Prostate gland (tissue), 2 donors: ENCODE measurements around the gene SLCO4A1. TPM values are rescaled to one million over a fixed set of nuclear protein-coding genes. Genes with fewer than 3 reads are reported as not detected.

ENCODE experiments used
- DNase-seq: peaks from one replicate; pipeline ENCODE4 v3.0.0-alpha.2; 2019; ENCODE audit warnings: low spot score
- H3K27ac ChIP-seq, 2 donors: fragments of 200-600 bp; sonication (generic); 2 replicates each; pipeline ENCODE4 v1.5.1; 2017 to 2019
- H3K27me3 ChIP-seq: fragments of 200-600 bp; sonication (generic); replicated peaks from 2 replicates; pipeline ENCODE4 v1.5.1; 2019; ENCODE audit not compliant: insufficient read depth
- H3K36me3 ChIP-seq, 2 donors: fragments of 200-600 bp; sonication (generic); 1 replicate in 1 of 2; 2 replicates in 1 of 2; pipeline versions ENCODE4 v1.5.1 to v1.8.1; 2017 to 2019
- H3K4me1 ChIP-seq: fragments of 200-600 bp; sonication (generic); replicated peaks from 2 replicates; pipeline ENCODE4 v1.5.1; 2019
- H3K4me3 ChIP-seq, 2 donors: fragments of 200-600 bp; sonication (generic); 2 replicates each; pipeline ENCODE4 v1.5.1; 2017 to 2019
- H3K9me3 ChIP-seq: fragments of 200-600 bp; sonication (generic); 2 replicates; pipeline ENCODE4 v1.5.1; 2017
- POLR2A ChIP-seq: fragments of 450-650 bp; IDR thresholded peaks from one replicate; pipeline ENCODE4 v1.6.1; 2016; ENCODE audit warnings: antibody characterized with exemption, mild to moderate bottlenecking
- POLR2AphosphoS5 ChIP-seq: sonication (generic); formaldehyde crosslinking; IDR thresholded peaks from one replicate; pipeline ENCODE4 v1.6.1; 2017; ENCODE audit warnings: antibody characterized with exemption
- WGBS: methylation state at CpG from one replicate; pipeline ENCODE4 v1.1.5; 2018; 5-methylcytosine and 5-hydroxymethylcytosine counted together
- intact Hi-C: fragments of 100-400 bp; cut with DNase I; formaldehyde crosslinking; loops from one replicate; pipeline ENCODE4 v1.14.2; 2022
- total RNA-seq, 2 donors: library from RNA; depleted of rRNA; stranded (reverse); fragments of >200 nt; gene quantifications; one replicate each; pipeline ENCODE4 v1.1.0, GENCODE V29; 2016
- TF ChIP-seq, protein P1 (sequence below), 4 experiments: fragments of 200-600 bp in 2 of 4; fragments of 450-650 bp in 2 of 4; sonication (generic) in 2 of 4; IDR thresholded peaks; 1 replicate in 3 of 4; 2 replicates in 1 of 4; pipeline ENCODE4 v1.5.1; 2016 to 2019; ENCODE audit warnings: antibody characterized with exemption in 4 of 4, mild to moderate bottlenecking in 2 of 4, moderate library complexity in 2 of 4

The SLCO4A1 gene
- total RNA-seq, 2 donors from 2014 or later, result 4.5 to 12.3 TPM

DNA sequence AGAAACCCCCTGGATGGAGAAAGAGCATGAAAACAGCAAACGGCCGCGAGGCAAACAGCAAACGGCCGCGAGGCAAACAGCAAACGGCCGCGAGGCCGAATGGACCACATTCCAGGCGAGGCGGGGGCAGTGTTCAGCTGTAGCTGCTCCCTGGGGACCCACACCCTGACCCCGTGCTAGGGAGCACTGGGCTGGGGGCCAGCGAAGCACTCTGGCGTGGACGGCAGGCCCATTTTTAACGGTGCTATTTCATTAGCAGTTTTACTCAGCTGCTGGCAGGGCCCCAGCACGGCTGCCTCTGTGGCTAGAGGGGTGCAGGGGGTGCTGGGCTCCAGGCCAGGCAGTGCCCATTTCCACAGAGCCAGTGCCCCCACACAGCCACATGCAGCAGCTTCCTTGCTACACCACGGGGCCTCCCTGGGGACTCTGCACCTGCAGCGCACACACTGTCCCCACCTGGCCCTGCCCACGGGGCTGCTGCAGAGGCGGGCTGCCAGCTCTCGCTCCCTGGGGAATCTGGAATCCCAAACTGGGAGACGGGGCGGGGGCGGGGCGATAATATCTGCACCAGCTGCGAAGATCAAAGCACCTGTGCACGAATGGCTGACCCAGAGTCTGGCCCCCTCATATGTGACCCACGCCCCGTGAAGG, 35.6 kb upstream of the SLCO4A1 start:
- Histone ChIP-seq H3K27ac (no peak overlapping the region), H3K4me3 (no peak overlapping the region), H3K9me3 (no peaks in the 10 kb centered on the region), H3K36me3 (no peaks in the 10 kb centered on the region), H3K27me3 (no peaks in the 10 kb centered on the region), H3K4me1 (peaks cover 5% of the 10 kb centered on the region)
- 20% methylated on average over 31 of the region's 31 CpGs for WGBS
- intact Hi-C loops, result no loop called here
- no peak for DNase-seq
- TF ChIP-seq POLR2A (no peak), POLR2AphosphoS5 (no peak)
- TF ChIP-seq, protein P1, sequence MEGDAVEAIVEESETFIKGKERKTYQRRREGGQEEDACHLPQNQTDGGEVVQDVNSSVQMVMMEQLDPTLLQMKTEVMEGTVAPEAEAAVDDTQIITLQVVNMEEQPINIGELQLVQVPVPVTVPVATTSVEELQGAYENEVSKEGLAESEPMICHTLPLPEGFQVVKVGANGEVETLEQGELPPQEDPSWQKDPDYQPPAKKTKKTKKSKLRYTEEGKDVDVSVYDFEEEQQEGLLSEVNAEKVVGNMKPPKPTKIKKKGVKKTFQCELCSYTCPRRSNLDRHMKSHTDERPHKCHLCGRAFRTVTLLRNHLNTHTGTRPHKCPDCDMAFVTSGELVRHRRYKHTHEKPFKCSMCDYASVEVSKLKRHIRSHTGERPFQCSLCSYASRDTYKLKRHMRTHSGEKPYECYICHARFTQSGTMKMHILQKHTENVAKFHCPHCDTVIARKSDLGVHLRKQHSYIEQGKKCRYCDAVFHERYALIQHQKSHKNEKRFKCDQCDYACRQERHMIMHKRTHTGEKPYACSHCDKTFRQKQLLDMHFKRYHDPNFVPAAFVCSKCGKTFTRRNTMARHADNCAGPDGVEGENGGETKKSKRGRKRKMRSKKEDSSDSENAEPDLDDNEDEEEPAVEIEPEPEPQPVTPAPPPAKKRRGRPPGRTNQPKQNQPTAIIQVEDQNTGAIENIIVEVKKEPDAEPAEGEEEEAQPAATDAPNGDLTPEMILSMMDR (IDR thresholded peaks at IDR 0.05), result no peak

DNA sequence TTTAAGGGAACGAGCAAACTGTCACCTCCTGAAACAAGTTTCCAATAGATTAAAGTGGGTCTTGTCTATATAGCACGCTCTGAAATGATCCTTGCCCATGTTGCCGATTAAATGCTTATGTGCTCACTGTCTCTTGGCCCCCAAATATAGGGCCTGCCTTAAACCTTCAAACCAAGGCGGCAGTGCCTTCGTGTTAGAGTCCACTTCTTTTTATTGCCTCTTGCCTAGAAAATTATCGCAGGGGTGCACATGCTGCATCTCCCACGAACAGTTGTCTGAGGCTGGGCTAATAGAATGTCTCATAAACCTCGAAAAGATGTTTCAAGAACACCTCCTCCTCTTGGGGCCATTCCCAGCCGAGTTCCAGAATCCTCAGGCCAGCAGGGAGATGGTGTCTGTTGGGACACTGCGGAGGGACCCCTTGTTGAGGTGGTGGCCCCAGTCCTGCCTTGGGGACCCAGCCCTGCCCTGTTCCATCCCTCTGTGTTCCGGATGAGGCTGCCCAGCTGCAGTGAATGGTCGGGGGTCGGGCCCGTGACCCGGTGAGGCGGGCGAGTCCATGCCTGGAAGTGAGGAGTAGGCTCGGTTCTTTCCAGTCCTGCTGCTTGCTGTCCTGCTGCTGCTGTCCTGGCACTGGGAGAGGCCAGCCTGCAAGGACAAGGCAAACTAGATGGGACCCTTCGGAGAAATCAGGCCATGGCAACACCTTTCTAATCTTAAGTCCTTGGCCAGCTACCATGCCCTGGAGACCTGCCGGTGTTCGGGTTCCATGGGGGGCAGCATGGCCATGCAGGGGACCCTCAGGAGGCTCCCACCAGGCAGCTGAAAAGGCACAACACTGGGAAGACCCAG, 34.7 kb upstream of the SLCO4A1 start:
- TF ChIP-seq, protein P1 (IDR thresholded peaks at IDR 0.05), result no peak
- TF ChIP-seq POLR2A, result no peak
- no peak for TF ChIP-seq POLR2AphosphoS5
- DNase-seq, result no peak
- Histone ChIP-seq H3K9me3 (no peaks in the 10 kb centered on the region), H3K4me1 (peaks cover 5% of the 10 kb centered on the region), H3K4me3 (no peak overlapping the region), H3K27ac (no peak overlapping the region), H3K36me3 (no peaks in the 10 kb centered on the region), H3K27me3 (no peaks in the 10 kb centered on the region)
- 81% methylated on average over 21 of the region's 21 CpGs for WGBS
- intact Hi-C loops, result no loop called here

GRCh38 chr20:62608218-62608565, 34.1 kb upstream of the SLCO4A1 start:
- intact Hi-C loops, result no loop called here
- H3K4me1 ChIP-seq, result peaks cover 5% of the 10 kb centered on the region
- no peak overlapping the region for H3K27ac ChIP-seq
- no peaks in the 10 kb centered on the region for H3K36me3 ChIP-seq
- no peak for DNase-seq
- TF ChIP-seq, protein P1 (IDR thresholded peaks at IDR 0.05), result no peak
- no peak for TF ChIP-seq POLR2A
- TF ChIP-seq POLR2AphosphoS5, result no peak
- H3K4me3 ChIP-seq, result no peak overlapping the region
- no peaks in the 10 kb centered on the region for H3K9me3 ChIP-seq
- WGBS, result 92% methylated on average over 14 of the region's 14 CpGs
- no peaks in the 10 kb centered on the region for H3K27me3 ChIP-seq

- TF ChIP-seq, protein P1 (IDR thresholded peaks at IDR 0.05), result no peak
- TF ChIP-seq POLR2A (no peak), POLR2AphosphoS5 (no peak)
- intact Hi-C loops, result no loop called here
- DNase-seq, result no peak
- no peaks in the 10 kb centered on the region for H3K27me3 ChIP-seq
- 82% methylated on average over 11 of the region's 11 CpGs for WGBS
- H3K36me3 ChIP-seq, result no peaks in the 10 kb centered on the region
- no peak overlapping the region for H3K4me3 ChIP-seq
- peaks cover 5% of the 10 kb centered on the region for H3K4me1 ChIP-seq
- H3K27ac ChIP-seq, result no peak overlapping the region
- H3K9me3 ChIP-seq, result no peaks in the 10 kb centered on the region
Observed at GRCh38 chr20:62609279-62609720, 33.0 kb upstream of the SLCO4A1 start.
